NCI-H2107 treated with DMSO at 0.1 percent for 48 hours (cell line): ENCODE measurements around the gene GID8.
"Not testable (repeated sequence)": the region's sequence is repeated elsewhere in the genome, so short reads cannot be mapped to it uniquely, and the experiment has no call there.

Source experiments
- DNase-seq: peaks from one replicate; lab custom pipeline; 2025; ENCODE audit not compliant: unreplicated experiment; lab: John Stamatoyannopoulos, UW

GID8 gene

DNA sequence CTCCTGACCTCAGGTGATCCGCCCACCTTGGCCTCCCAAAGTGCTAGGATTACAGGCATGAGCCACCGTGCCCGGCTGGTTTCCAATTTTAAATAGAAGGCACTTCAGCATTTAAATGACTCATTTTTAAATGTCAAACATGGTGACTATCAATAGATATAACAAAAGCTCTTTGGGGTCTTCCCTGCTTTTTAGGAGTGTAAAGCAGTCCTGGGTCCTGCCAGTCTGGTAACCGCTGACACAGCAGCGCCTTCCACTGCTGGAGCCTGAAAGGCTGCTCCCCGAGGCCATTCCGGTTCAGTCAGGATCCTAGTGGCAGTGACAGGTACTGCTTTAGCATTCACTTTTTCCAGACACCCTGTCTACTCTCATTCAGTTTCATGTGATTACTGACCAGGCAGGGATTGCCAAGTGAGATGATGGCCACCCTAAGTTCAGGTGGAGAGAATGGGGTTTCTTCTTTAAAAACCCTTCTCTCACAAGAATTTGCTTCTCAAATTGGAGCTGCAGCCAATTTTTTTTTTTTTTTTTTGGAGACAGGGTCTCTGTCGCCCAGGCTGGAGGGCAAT, 16.7 kb upstream of the GID8 start:
- DNase-seq = peak; percentile 67

DNA sequence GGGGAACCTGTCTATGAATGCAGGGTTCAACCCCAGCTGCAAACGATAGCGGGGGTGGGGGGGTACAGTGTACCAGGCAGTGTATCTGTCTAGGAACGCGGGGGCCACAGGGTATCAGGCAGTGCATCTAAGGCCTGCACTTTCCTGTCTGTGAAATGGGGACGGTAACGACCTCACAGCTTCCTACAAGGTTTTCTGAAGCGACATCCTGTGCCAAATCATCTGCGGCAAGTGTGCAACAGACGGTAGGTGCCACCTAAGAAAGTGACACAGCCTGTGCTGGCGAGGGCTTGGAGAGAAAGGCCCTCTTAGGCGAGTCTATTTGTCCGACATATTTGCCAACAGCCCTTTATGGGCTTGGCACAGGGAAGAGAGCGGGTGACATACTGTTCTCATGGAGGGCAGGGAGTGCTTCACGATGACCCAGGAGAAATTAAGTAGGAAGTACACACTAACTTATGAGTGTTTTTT, 15.5 kb upstream of the GID8 start:
- no peak for DNase-seq

DNA sequence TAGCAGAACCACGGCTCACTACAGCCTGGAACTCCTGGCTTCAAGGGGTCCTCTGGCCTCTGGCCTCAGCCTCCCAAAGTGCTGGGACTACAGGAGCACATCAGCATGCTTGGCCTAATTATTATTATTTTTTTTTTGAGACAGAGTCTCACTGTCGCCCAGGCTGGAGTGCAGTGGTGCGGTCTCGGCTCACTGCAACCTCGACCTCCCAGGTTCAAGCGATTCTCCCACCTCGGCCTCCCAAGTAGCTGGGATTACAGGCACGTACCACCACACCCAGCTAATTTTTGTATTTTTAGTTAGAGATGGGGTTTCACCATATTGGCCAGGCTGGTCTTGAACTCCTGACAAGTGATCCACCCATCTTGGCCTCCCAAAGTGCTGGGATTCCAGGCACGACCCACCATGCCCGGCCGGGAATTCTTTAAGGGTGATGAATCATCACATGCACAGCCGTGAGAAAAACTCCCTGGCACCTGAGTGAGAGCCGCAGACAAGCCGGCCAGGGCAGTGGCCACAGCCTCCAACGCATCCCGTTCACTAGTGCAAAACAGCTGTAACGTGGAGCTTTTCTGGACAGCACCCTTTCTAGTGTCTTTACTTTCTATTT, 14.8 kb upstream of the GID8 start:
- DNase-seq = not testable (repeated sequence)

DNA sequence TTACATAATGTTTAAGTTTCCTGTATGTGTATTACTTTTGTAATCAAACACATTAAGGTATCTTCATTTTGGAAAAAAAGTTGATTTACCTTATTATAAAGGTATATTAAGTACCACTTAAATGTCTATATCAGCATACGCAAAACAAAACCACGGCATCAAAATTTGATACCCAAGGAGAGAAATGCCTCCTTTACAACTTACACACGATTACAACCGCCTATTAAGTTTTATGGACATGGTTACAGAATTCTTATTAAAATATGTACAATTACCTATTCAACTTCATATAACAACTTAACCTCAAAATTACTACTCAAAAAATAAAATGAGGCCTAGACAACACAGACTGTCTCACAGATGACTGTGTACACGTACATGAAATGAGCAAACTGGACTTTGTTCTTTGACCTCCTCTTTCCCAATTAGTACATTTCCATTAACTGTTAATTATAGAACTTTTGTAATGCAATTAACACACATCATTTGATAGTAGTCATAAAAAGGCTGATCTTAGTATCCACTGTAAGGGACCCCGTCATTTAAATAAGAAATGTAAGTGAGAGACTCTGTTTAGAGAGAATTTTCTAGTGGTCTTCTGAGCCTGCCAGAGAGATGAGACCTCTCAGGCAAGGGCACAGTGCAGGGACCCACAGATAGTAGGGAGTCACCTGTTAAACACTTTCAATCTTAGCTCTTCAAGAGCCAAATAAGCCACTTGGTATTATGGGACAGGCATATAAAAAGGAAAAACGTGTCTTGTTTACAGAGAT, 14.1 kb upstream of the GID8 start:
- no peak for DNase-seq

DNA sequence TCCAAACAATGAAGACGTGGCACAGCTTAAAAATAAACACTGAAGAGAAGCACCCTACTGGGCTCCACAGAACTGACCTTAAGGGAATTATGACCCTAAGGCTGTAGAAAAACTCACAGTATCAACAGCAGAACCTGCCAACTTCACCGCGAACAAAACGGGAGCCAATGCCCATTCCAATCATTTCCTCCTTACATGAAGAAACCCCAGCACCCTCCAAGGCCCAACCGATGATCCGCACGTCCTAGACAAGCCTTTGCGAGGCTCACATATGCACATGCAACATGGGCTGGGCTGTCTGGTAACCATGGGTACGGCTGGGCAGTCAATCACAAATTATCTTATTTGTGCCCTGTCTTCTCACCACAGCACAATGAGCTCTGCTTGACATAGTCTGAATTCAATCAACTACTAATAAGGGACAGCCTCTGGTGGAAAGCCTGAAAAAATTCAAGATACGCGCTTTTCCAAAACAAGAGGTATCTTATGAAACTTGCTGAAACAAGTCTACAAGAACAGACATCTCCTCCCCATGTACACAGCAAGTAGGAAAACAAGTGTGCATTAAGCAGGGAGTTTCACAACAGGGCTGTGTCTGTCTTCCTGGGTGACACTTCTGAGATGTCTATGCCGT, 13.4 kb upstream of the GID8 start:
- DNase-seq = no peak

DNA sequence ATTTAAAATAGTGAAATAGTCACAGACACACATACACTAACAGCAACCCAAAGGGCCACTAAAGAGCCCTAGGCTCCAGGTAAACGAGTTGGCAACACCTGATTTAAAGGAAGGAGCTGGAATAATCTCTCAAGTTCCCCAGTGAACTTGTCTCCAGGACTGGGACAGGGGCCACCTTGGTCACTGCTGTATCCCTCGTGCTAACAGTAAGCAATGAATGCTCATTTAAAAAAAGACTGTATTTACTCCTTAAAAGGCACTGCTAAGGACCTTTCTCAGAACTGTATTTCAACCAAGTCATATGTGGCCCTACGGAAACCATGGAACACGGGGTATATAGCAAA, 12.9 kb upstream of the GID8 start:
- DNase-seq = no peak

DNA sequence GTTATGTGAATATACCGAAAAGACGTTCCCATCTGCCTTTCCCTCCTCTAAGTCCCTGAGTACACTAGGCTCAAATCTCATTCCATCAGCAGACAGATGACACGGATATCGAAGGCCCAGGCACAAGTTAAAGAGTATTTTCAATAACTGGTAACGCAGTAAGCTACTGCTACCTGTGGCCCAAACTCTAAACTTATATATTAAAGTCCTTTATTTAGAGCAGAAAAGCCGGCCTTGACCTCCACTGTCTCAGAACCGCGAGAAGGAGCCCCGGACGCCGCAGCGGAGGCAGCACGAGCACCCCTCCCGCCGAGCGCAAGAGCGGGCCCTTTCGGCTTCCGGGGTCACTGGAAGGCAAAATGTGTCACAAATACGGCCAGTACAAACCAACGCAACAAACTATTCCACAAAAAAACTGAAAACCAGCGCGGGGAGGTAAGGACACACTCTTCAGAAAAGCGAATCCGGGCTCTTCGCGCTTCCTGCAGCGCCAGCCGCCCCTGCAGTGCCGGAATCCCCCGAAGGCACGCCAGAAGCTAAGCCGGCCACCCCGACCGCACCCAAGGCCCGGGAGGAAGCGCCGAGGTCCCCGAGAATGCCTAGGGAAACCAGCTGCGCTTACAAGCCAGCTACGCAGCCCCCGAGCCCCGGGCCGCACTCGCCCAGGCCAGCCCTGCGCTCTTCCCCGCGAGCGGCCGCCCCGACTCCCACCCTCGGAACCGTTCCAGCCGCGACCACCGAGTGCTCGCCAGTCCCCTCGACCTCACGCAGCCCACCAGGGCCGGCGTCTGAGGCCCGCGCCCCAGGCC, 12.3 kb upstream of the GID8 start:
- DNase-seq = no peak

DNA sequence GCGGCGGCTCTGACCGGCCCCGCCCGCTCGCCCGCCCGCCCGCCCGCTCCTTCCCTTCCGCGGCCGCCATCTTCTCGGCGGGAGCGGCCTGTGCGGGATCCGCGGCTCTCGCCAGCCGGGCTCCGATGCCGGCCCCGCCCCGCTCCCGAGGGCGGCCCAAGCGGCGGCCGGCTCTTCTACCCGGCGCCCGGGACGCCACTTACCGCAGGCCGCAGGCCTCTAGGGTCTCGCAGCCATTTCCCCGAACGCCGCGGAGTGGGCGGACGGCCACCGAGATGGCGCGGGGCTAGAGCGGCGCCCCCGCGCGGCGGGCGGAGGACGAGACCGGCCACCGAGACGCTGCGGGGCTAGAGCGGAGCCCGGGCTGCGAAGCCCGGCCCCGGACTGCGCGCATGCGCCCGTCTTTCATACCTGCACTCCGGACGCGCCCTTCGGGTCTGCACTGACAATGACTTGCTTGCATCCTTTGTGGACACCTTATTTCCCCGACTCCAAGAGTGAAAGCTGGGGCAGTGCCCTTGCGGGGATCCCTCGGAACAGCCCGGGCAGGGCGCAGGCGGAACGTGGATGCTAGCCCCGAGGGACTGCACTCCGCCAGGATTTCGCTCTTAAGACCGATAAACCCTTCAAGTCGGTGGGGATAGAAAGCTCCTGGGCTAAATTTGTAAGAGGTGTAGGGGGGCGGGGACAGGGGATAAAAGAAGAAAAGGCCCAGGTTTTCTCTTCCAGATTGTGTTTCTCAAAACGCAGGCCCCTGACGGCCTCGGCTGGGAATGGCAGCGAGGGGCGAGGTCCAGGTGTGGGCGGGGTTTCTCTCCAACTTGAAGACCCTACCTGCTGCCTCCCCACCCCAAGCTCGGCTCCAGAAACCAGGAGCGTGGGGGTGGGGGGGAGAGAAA, 11.5 kb upstream of the GID8 start, which contains the start of gene DIDO1:
DIDO1 (minus strand) TSS at position 277 of the 899 bp plus-strand sequence.
- peak; percentile 52 for DNase-seq

DNA sequence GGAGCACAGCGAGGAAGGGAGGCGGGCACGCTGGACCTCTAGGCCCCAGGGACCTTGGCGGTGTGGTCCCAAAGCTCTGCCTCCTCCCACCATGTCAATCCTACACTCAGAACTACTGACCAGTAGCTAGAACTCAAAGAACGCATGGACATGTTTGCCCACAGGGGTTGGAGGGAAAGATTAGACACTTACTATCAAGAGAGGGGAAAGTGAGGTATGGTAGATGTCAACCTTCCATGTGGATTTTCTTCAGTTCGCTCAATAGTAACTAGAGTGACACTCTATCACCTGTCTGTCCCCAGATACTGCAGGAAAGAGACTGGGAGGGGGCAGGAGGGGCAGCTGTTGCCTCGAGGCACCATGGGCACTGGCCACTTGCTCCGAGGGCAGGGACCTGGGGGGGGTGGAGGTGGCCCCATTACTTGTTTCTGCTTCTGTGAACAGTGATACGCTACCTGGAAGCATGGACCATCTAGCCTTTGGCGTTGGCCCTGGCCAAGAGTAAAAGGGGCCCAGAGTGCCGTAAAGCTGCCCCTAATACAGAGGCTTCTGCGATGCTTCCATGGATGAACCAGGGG, 10.7 kb upstream of the GID8 start:
- DNase-seq = no peak

DNA sequence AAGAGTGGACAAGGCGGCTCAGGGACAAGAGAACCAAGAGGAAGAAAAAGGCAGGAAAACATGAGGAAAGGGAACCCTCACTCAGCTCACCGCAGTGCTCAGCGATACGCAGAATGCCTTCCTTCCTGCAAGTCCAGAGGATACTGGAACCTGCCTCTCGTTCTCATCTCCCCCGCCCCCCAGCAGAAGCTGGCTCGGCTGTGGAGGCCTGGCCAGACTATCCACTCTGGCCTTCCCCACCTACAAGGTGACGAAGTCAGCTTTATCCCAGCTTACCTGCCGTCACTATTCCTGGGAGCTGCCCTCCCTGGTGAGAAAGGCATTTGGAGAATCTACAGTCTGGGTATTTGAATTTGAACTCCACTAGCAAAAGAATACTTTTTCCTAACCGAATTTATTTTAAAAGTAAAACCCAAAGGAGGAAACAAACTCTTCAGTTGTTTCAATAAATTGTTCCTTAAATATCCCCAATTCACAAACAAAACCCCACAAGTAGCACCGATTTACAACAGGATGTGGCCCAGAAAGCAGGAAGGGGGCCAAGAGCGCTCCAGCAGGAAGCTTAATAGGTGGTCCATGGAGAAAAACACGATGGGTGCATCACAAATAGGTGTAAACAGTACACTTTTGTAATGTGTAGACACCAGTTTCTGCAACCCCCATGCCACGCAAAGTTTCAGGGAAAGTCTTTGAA, 9.6 kb upstream of the GID8 start:
- DNase-seq = no peak

DNA sequence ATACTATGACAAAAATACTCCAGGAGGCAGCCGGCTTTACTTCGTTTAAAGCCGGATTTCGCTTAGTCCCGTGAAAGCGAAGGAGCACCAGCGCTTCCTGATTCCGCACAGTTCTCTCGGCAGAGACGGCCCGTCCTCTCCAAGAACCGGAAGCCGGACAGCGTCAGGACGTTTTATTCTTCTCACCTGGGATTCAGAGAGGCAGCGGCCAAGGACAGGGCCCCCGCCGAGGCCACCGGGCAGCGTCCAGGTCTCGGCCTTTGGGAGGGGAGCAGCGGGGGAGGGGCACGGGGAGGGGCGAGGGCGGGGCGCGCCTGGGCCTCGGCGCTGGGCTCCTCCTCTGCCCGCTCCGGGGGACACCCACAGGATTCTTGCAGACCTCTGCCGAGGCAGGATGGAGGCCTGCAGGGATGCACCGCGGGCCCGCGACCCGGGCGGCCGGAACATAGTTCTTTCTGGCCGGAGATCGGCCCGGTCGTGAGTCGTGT, 8.9 kb upstream of the GID8 start:
- DNase-seq = no peak

DNA sequence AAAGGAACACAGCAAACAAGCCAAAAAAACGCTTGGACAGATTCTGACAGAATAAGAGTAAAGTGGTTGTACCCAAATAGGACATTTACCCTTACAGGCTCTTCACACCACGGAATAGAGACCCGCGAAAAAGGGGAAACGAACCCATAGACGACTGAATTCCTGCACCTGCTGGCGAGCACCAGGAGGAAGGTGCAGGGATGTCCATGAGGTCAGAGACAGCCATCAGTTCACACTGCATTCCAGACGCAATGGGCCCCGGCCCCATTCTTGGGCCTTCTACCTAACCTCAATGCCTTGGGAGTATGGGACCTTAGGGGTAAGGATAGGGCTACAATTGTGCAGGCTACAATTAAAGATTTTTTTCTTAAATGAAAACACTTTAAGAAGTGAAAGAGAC, 6.5 kb upstream of the GID8 start:
- no peak for DNase-seq

DNA sequence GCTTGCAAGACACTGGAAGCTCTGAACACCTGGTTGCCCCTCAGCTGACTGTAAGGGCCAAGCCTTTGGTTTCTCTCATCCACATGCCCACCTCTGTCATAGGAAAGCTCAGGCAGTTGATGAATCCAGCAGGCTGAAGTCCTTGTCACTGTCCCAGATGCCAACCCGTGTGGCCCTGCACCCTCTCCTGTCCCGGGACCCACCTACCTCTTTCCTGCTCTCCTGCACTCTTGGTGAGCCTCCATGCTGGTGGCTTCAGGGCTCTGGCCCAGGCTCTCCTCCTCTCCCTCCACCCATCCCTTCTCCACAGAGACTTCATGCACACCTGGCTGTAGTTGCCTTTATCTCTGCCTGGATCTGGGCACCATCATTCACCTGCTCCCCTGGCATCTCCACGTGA, 4.0 kb upstream of the GID8 start:
- DNase-seq = no peak

DNA sequence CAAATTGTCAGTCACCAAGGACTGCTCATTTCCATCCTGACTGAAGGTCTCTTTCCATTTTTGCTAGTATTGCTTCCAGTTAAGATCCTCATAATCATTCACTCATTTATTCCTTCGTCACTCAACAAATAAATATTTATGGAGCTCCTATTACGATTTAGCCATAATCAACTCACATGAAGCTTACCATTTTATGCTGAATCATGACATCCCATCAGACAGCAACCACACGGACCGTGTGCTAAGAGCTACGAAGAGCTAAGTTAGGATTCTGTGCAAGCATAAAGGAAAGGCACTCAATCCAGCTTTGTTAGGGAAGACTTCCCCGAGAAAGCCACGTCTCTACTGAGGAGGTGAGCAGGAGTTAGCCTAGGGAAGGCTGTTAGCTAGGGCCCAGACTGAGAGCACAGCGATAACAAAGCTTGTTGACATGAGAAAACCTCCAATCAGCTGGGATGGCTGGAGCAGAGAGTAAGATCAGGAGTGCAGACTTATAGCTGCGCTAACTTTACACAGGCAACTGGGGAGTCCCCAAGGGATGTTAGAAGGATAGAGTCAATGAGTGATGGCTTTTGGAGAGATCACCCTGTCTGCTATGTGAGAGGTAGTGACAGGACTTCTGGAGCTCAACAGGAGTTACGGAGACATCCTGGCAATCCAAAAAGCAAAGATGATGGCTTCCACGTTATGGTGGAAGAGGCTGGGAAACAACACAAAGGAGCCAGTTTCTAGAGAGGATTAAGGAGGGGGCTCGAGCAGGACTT, 2.6 kb upstream of the GID8 start:
- DNase-seq = no peak

DNA sequence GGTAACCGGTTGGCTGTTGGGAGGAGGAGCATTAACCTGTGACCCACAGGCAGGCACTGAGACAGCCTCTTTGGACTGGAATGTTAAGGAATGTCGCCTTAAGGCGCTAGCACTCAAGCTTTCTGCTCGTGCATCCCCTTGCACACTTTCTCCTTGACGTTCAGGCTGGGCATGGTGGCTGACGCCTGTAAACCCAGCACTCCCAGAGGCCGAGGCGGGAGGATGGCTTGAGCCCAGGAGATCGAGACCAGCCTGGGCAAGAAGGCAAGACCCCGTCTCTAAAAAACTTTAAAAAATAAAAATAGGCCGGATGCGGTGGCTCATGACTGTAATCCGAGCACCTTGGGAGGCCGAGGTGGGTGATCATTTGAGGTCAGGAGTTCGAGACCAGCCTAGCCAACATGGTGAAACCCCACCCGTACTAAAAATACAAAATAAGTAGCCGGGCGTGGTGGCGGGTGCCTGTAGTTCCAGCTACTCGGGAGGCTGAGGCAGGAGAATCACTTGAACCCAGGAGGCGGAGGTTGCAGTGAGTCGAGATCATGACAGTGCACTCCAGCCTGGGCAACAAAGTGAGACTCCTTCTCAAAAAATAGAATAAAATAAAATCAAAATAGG, 1.9 kb upstream of the GID8 start:
- DNase-seq = no peak

DNA sequence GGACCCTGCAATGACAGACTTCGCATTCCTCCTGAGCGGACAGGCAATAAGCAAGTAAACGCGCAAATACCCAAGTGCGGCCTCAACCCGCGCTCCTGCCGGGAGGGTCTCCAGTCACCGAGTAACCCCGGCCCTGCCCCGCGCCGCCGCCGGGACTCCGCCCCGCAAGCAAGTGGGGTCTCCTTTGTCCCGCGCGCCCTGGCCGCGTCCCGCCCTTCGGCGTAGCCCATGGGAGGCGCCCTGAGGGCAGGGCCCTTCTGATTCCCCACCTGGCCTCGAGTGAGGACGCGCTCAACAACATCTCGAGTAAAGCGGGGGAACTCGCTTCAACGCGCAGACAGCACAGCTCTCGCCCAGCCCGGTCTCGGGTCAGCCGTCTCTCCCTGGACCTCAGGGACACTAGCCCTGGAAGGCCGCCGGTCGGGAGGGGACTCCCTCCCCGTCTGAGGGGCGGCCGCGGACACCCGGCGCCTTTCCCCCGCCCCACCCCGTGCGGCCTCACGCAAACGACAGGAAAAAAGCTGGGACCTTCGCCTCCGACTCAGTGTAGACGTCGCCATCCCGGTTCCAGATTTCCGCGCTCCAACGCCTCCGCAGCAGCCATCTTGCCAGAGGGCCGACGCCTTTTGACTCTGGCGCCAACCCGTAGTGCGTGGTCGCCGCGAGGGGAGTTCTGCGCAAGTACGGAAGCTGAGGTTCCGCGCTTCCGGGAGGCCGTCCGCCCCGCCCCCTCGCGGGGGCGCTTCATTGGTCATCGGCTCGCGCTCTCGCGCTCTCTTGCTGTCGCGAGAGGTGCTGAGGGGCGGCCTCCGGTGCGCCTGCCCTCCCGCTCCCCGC, 461 bp upstream of the GID8 start:
- peak; percentile 87 for DNase-seq

DNA sequence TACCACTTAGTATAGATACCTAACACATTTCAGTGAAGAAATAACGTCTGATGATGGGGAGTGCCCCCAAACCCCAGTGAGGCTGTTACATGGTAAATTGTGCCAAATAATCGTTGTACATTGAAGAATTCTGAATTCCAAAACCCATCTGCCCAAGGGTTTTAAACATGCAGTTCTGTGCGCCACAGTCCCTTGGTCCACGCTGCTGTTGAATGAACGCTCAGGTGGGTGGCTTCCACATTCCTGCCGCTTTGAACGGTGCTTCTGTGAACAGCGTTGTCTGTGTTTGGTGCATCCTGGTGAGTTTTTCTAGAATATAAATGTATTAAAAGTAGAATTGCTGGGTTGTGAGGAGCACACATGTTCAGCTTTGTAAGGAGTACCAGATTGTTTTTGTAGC, 2.9 kb downstream of the GID8 start:
- DNase-seq = no peak
